SK-N-SH (cell line): ENCODE measurements around the gene SYT13.

ENCODE experiments used
- CTCF ChIP-seq: fragments of 200-600 bp; sonication (generic); IDR thresholded peaks from 2 replicates; pipeline ENCODE4 v1.6.1; 2017; ENCODE audit warnings: antibody characterized with exemption, mild to moderate bottlenecking, moderate library complexity
- POLR2AphosphoS5 ChIP-seq: IDR thresholded peaks from 2 replicates; pipeline ENCODE4 v1.6.1; 2012; ENCODE audit warnings: low read depth, low read length

GRCh38 chr11:45246241-45246640 lies 39.9 kb downstream of the SYT13 start:
- no peak for TF ChIP-seq CTCF
- no peak for TF ChIP-seq POLR2AphosphoS5
